GM12874 (cell line): ENCODE results near the gene AGAP2.

ENCODE experiments used
- CTCF ChIP-seq: IDR thresholded peaks from 2 replicates; pipeline ENCODE4 v1.5.1; 2011; ENCODE audit warnings: low read depth, mild to moderate bottlenecking, control low read depth, low read length, moderate library complexity; ENCODE audit not compliant: insufficient read depth

AGAP2 gene

GRCh38 chr12:57697076-57697475 lies 41.5 kb downstream of the AGAP2 start:
- TF ChIP-seq CTCF, result no peak

- TF ChIP-seq CTCF, result no peak
Observed at GRCh38 chr12:57695770-57696432, 42.6 kb downstream of the AGAP2 start.

- no peak for TF ChIP-seq CTCF
Observed at GRCh38 chr12:57694459-57695019, 44.0 kb downstream of the AGAP2 start.

- TF ChIP-seq CTCF, result peak; percentile 57
Observed at GRCh38 chr12:57693659-57694458, 44.7 kb downstream of the AGAP2 start, which contains the start of gene OS9. Gene OS9, plus strand, starts transcription at chr12:57694132. Its CDS starts 30 bp downstream, at chr12:57694162.

GRCh38 chr12:57693317-57693658 lies 45.3 kb downstream of the AGAP2 start:
- no peak for TF ChIP-seq CTCF

- no peak for TF ChIP-seq CTCF
Observed at GRCh38 chr12:57692500-57692899, 46.0 kb downstream of the AGAP2 start.

GRCh38 chr12:57688931-57689330 lies 49.6 kb downstream of the AGAP2 start:
- no peak for TF ChIP-seq CTCF
